HG03039 (cell line): ENCODE data around the gene BGN.

ENCODE experiments used
- ATAC-seq: cut with Tn5 transposase; IDR thresholded peaks from one replicate; pipeline ENCODE4 v1.9.1; 2021; ENCODE audit warnings: mild to moderate bottlenecking, moderate library complexity; ENCODE audit not compliant: unreplicated experiment

BGN gene

GRCh38 chrX:153524234-153524633 is 29.5 kb downstream of the BGN start:
- no peak for ATAC-seq

- no peak for ATAC-seq
These were observed 30.7 kb downstream of the BGN start for GRCh38 chrX:153525451-153525850.

- no peak for ATAC-seq
These were observed 31.3 kb downstream of the BGN start for GRCh38 chrX:153526042-153526441.

GRCh38 chrX:153526801-153527200 is 32.0 kb downstream of the BGN start:
- ATAC-seq = no peak

GRCh38 chrX:153527208-153527607 is 32.4 kb downstream of the BGN start:
- ATAC-seq = no peak

GRCh38 chrX:153530411-153531129 is 35.8 kb downstream of the BGN start:
- ATAC-seq = no peak

- ATAC-seq = no peak
These were observed 38.3 kb downstream of the BGN start for GRCh38 chrX:153533091-153533490.

- ATAC-seq = no peak
These were observed 42.3 kb downstream of the BGN start for GRCh38 chrX:153537080-153537479.

GRCh38 chrX:153537526-153538295 is 42.9 kb downstream of the BGN start:
- no peak for ATAC-seq

- ATAC-seq = no peak
These were observed 43.6 kb downstream of the BGN start for GRCh38 chrX:153538424-153538823.

GRCh38 chrX:153539171-153539978 is 44.6 kb downstream of the BGN start:
- ATAC-seq = no peak

- ATAC-seq = no peak
These were observed 45.2 kb downstream of the BGN start for GRCh38 chrX:153539979-153540358.

- ATAC-seq = no peak
These were observed 49.9 kb downstream of the BGN start for GRCh38 chrX:153544727-153545126.

- ATAC-seq = no peak
These were observed 51.6 kb downstream of the BGN start for GRCh38 chrX:153546386-153546785.

GRCh38 chrX:153547195-153547594 is 52.4 kb downstream of the BGN start:
- no peak for ATAC-seq

- ATAC-seq = no peak
These were observed 54.5 kb downstream of the BGN start for GRCh38 chrX:153549231-153549630.

GRCh38 chrX:153549807-153550206 is 55.0 kb downstream of the BGN start:
- ATAC-seq = no peak

GRCh38 chrX:153551135-153551534 is 56.4 kb downstream of the BGN start:
- ATAC-seq = no peak

GRCh38 chrX:153554519-153555167 is 59.9 kb downstream of the BGN start:
- ATAC-seq = no peak

GRCh38 chrX:153556767-153557166 is 62.0 kb downstream of the BGN start:
- no peak for ATAC-seq
